ENCODE data around the gene XPO4. TPM values are rescaled to one million over a fixed set of nuclear protein-coding genes. Genes with fewer than 3 reads are reported as not detected.
"Not testable (repeated sequence)": the region's sequence is repeated elsewhere in the genome, so short reads cannot be mapped to it uniquely, and the experiment has no call there.

XPO4 gene
- total RNA-seq, 2 experiments from 2014 or later = 24.8 to 25.1 TPM

DNA sequence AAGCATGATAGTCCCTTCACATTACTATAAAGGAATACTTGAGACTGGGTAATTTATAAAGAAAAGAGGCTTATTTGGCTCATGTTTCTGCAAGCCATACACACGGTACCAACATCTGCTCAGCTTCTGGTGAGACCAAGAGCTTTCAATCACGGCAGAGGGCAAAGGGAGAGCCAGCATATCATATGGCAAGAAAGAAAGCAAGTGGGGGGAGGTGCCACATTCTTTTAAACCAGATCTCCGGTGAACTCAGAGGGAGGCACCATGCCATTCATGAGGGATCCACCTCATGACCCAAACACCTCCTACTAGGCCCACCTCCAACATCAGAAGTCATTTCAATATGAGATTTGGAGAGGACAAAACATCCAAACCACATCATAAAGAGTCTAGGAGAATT lies 20.3 kb downstream of the XPO4 start:
- H3K4me3 Mint-ChIP-seq = no peak overlapping the region
- intact Hi-C loops (cut with micrococcal nuclease) = no loop called here
- H3K4me1 Mint-ChIP-seq (ENCODE audit: low read depth) = peaks cover 18% of the 10 kb centered on the region
- DNase-seq = no peak
- ChIA-PET CTCF (no interaction called here), POLR2A (no interaction called here)
- H3K36me3 Mint-ChIP-seq = peaks cover 10% of the 10 kb centered on the region
- peaks cover 2% of the 10 kb centered on the region for H3K9me3 Mint-ChIP-seq
- no peak overlapping the region for H3K27ac Mint-ChIP-seq
- no peaks in the 10 kb centered on the region for H3K27me3 Mint-ChIP-seq

DNA sequence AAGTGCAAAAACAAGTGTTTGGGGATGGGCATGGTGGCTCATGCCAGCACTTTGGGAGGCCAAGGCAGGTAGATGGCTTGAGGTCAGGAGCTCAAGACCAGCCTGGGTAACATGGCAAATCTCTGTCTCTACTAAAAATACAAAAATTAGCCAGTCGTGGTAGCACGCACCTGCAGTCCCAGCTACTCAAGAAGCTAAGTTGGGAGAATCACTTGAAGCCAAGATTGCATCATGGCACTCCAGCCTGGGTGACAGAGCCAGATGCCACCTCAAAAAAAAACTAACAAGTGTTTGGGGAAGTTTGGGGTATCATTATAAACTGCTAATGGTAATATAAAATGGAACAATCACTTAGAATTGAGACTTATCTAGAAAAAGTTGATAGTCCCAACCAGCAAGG lies 24.6 kb downstream of the XPO4 start:
- no peak overlapping the region for H3K4me3 Mint-ChIP-seq
- H3K36me3 Mint-ChIP-seq = peaks cover 12% of the 10 kb centered on the region
- ChIA-PET CTCF (interaction anchor here (0.9 to 1.2 kb wide), 2 partner anchors 18 to 30 kb away, joined by 3 read pairs; no protein-coding TSS in a partner anchor), POLR2A (no interaction called here)
- intact Hi-C loops (cut with micrococcal nuclease) = no loop called here
- DNase-seq = no peak
- peaks cover 7% of the 10 kb centered on the region for H3K9me3 Mint-ChIP-seq
- no peaks in the 10 kb centered on the region for H3K27me3 Mint-ChIP-seq
- H3K27ac Mint-ChIP-seq = no peak overlapping the region
- peaks cover 25% of the 10 kb centered on the region for H3K4me1 Mint-ChIP-seq (ENCODE audit: low read depth)

DNA sequence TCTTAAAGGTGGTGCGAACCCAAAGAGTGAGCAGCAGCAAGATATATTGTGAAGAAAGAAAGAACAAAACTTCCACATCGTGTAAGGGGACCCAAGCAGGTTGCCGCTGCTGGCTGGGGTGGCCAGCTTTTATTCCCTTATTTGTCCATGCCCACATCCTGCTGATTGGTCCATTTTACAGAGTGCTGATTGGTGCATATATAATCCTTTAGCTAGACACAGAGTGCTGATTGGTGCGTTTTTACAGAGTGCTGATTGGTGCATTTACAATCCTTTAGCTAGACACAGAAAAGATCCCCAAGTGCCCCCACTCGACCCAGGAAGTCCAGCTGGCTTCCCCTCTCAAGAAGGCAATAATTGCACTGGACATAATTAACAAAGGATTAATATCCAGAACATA lies 25.7 kb downstream of the XPO4 start:
- H3K9me3 Mint-ChIP-seq; DNase-seq; POLR2A ChIA-PET; intact Hi-C loops (cut with micrococcal nuclease); H3K27ac Mint-ChIP-seq; H3K27me3 Mint-ChIP-seq; H3K4me3 Mint-ChIP-seq: not testable (repeated sequence)
- Mint-ChIP-seq H3K36me3 (peaks cover 12% of the 10 kb centered on the region), H3K4me1 (ENCODE audit: low read depth) (peaks cover 29% of the 10 kb centered on the region)
- CTCF ChIA-PET = interaction anchor here (1.3 kb wide), 1 partner anchor 13 kb away, joined by 3 read pairs; no protein-coding TSS in a partner anchor

DNA sequence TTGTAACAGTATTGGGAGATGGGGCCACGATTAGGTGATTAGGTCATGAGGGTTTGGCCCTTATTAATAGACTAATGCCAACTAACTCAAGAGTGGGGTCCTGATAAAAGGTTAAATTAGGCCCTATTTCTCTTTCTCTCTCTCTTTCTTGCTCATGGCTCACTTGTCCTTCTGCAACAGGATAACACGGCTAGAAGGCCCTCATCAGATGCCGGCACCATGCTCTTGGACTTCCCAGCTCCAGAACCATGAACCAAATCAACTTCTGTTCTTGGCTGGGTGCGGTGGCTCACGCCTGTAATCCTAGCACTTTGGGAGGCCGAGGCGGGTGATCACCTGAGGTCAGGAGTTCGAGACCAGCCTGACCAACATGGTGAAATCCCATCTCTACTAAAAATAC lies 28.1 kb downstream of the XPO4 start:
- H3K9me3 Mint-ChIP-seq; H3K4me3 Mint-ChIP-seq; H3K27me3 Mint-ChIP-seq; H3K36me3 Mint-ChIP-seq; CTCF ChIA-PET; H3K27ac Mint-ChIP-seq; intact Hi-C loops (cut with micrococcal nuclease); POLR2A ChIA-PET; DNase-seq: not testable (repeated sequence)
- peaks cover 29% of the 10 kb centered on the region for H3K4me1 Mint-ChIP-seq (ENCODE audit: low read depth)

DNA sequence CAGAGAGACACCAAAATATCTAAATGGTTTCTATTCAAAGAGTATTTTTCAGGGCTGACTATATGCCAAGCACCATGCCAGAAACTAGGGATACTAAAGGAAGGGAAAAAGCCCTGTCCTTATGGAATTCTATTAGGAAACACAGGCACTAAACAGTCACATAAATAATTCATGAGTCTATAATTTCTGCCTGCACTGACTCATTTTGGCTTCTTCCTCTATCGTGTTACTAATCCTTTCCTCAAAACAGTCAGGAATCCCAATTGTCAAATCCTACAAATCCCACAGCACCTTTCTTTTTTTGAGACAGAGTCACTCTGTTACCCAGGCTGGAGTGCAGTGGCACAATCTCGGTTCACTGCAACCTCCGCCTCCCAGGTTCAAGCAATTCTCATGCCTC lies 29.2 kb downstream of the XPO4 start:
- CTCF ChIA-PET = no interaction called here
- intact Hi-C loops (cut with micrococcal nuclease) = no loop called here
- H3K4me1 Mint-ChIP-seq (ENCODE audit: low read depth) = peaks cover 29% of the 10 kb centered on the region
- H3K27ac Mint-ChIP-seq = no peak overlapping the region
- peaks cover 6% of the 10 kb centered on the region for H3K36me3 Mint-ChIP-seq
- peaks cover 7% of the 10 kb centered on the region for H3K9me3 Mint-ChIP-seq
- no peaks in the 10 kb centered on the region for H3K27me3 Mint-ChIP-seq
- no peak for DNase-seq
- no peak overlapping the region for H3K4me3 Mint-ChIP-seq
- POLR2A ChIA-PET = no interaction called here

DNA sequence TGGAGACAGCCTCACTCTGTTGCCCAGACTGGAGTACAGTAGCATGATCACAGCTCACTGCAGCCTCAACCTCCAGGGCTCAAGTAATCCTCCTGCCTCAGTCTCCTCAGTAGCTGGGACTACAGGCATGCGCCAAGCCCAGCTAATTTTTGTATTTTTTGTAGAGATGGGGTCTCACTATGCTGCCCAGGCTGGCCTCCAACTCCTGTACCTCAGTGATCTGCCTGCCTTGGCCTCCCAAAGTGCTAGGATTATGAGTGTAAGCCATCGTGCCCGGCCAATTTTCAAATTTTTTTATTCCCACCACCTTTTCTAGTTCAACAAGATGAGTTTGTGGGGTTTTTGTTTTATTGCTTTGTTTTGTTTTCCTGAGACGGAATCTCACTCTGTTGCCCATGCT lies 31.7 kb downstream of the XPO4 start:
- no peak overlapping the region for H3K4me3 Mint-ChIP-seq
- ChIA-PET POLR2A (no interaction called here), CTCF (no interaction called here)
- DNase-seq = no peak
- intact Hi-C loops (cut with micrococcal nuclease) = no loop called here
- H3K36me3 Mint-ChIP-seq = peaks cover under 1% of the 10 kb centered on the region
- no peaks in the 10 kb centered on the region for H3K9me3 Mint-ChIP-seq
- peaks cover 25% of the 10 kb centered on the region for H3K4me1 Mint-ChIP-seq (ENCODE audit: low read depth)
- H3K27me3 Mint-ChIP-seq = no peaks in the 10 kb centered on the region
- H3K27ac Mint-ChIP-seq = no peak overlapping the region

DNA sequence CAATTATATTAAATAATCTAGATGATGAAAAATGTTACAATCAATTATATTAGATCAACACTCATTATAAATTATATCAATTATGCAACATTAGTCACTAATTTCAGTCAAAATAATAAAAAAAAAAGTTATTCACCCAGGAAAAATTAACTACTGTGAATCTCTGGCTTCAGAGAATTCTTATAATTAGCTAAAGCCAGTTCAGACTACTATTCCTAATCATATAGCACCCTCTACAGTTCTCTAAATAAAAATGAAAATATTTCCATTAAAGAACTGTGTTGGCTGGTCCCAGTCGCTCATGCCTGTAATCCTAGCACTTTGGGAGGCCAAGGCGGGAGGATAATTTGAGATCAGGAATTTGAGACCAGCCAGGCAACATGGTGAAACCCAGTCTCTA lies 33.0 kb downstream of the XPO4 start:
- Mint-ChIP-seq H3K9me3 (no peaks in the 10 kb centered on the region), H3K27ac (no peak overlapping the region), H3K4me1 (ENCODE audit: low read depth) (peaks cover 28% of the 10 kb centered on the region), H3K4me3 (no peak overlapping the region), H3K36me3 (peaks cover 4% of the 10 kb centered on the region), H3K27me3 (no peaks in the 10 kb centered on the region)
- intact Hi-C loops (cut with micrococcal nuclease) = no loop called here
- POLR2A ChIA-PET = no interaction called here
- CTCF ChIA-PET = no interaction called here
- no peak for DNase-seq

DNA sequence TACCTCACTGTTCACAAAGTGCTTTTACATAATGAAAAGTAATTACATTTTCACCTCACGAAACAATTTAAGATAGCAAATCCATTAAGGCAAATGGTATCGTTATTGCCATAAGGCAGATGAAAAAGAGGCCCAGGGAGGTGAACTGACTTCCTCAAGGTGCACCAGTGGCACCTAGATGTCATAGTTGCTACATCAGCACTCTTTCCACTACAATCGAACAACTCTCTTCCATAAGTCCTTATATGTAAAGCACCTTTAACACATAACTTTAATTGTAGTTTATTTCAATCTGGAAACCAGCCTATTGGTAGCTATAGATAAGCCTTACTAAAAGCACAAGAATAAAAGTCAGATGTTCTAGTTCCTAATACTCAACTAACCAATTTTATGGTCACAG lies 35.1 kb downstream of the XPO4 start:
- Mint-ChIP-seq H3K9me3 (no peaks in the 10 kb centered on the region), H3K27me3 (no peaks in the 10 kb centered on the region), H3K36me3 (peaks cover 9% of the 10 kb centered on the region), H3K4me1 (ENCODE audit: low read depth) (peaks cover 19% of the 10 kb centered on the region), H3K4me3 (no peak overlapping the region), H3K27ac (no peak overlapping the region)
- ChIA-PET CTCF (interaction anchor here (1.1 kb wide), 1 partner anchor 57 kb away, joined by 3 read pairs; no protein-coding TSS in a partner anchor), POLR2A (no interaction called here)
- no peak for DNase-seq
- intact Hi-C loops (cut with micrococcal nuclease) = no loop called here

DNA sequence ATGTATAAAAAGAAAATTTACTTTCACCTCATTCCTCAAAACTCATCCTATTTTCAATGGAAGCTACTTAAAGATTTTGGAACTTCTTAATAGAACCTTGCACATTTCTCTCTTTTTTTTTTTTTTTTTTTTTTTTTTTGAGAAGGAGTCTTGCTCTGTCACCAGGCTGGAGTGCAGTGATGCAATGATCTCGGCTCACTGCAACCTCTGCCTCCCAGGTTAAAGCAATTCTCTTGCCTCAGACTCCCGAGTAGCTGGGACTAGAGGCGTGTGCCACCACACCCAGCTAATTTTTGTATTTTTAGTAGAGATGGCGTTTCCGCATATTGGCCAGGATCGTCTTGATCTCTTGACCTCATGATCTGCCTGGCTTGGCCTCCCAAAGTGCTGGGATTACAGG lies 40.9 kb downstream of the XPO4 start:
- H3K4me3 Mint-ChIP-seq, POLR2A ChIA-PET: not testable (repeated sequence)
- H3K4me1 Mint-ChIP-seq (ENCODE audit: low read depth) = peaks cover 12% of the 10 kb centered on the region

DNA sequence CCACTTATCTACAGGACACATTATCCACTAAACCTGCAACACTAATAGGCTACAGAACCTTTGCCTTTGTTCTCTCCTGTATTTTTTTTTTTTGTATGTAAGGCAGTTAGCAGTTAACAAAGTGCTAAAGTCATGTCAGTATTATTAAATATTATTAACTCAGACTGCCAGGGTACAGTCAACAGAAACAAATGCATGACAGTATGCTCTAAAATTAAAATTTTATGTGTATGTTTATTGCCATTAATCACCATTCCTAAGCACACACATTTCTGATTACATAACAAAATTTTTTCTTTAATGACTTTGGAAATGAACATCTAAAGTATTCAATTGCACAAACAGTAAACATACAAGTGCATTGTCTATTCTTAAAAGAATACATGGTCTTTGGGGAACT lies 41.7 kb downstream of the XPO4 start:
- no peak overlapping the region for H3K4me3 Mint-ChIP-seq
- intact Hi-C loops (cut with micrococcal nuclease) = no loop called here
- ChIA-PET CTCF (no interaction called here), POLR2A (no interaction called here)
- no peaks in the 10 kb centered on the region for H3K27me3 Mint-ChIP-seq
- no peak for DNase-seq
- H3K27ac Mint-ChIP-seq = no peak overlapping the region
- no peaks in the 10 kb centered on the region for H3K9me3 Mint-ChIP-seq
- peaks cover 20% of the 10 kb centered on the region for H3K36me3 Mint-ChIP-seq
- H3K4me1 Mint-ChIP-seq (ENCODE audit: low read depth) = peaks cover 6% of the 10 kb centered on the region

More for the DNA sequence above, 40.9 kb downstream of the XPO4 start:
- CTCF ChIA-PET; intact Hi-C loops (cut with micrococcal nuclease); H3K27ac Mint-ChIP-seq; H3K27me3 Mint-ChIP-seq; H3K9me3 Mint-ChIP-seq; DNase-seq: not testable (repeated sequence)
- peaks cover 20% of the 10 kb centered on the region for H3K36me3 Mint-ChIP-seq

DNA sequence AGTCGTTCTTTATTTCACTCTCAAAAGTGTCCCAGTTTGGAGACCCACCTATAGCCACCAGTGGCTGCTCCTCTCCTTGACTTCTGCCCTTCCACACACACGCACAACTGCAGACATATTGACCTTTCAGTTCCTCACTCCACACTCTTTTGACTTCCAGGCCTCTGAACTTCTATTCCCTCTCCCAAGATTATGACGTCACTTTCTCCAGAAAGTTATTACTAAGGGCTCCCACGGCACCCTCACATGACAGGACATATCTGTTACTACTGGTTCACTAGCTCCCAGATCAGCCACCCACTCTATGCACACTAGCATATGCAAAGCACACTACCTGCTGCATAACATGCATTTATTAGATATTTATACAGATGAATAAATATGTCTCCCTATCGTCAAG lies 45.9 kb downstream of the XPO4 start:
- no peak for DNase-seq
- no peaks in the 10 kb centered on the region for H3K9me3 Mint-ChIP-seq
- no peaks in the 10 kb centered on the region for H3K27me3 Mint-ChIP-seq
- ChIA-PET POLR2A (no interaction called here), CTCF (no interaction called here)
- H3K27ac Mint-ChIP-seq = no peak overlapping the region
- intact Hi-C loops (cut with micrococcal nuclease) = no loop called here
- H3K4me3 Mint-ChIP-seq = no peak overlapping the region
- H3K36me3 Mint-ChIP-seq = peaks cover 14% of the 10 kb centered on the region
- no peaks in the 10 kb centered on the region for H3K4me1 Mint-ChIP-seq (ENCODE audit: low read depth)

DNA sequence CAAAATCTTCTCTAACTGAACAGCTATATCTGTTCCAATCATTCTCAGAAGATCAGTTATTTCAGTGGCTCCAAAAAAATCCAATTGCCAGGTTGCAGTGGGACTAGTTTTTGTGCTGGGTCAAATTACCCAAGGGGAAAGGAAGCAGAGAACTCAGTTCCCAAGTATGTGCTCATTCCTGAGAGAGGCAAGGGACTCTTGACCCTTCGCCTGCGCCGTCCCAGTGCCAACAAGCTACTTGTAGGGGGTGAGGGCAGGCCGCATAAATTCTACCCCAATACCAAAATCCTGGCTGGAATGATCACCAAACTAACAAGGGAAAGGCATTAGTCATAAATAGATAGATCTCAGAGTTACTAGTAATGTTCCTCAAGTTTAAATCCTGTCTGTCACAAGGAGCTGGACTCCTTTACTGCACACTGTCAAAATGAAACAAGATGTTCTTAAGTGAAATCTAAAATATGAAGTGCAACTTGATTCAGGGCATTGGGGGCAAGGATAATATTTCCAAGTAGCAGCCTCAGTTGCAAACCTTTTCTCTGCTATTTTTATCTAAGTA lies 50.6 kb downstream of the XPO4 start:
- intact Hi-C loops (cut with micrococcal nuclease) = no loop called here
- H3K27ac Mint-ChIP-seq = no peak overlapping the region
- no peaks in the 10 kb centered on the region for H3K4me1 Mint-ChIP-seq (ENCODE audit: low read depth)
- DNase-seq = no peak
- no peak overlapping the region for H3K4me3 Mint-ChIP-seq
- peaks cover 13% of the 10 kb centered on the region for H3K36me3 Mint-ChIP-seq
- POLR2A ChIA-PET = no interaction called here
- CTCF ChIA-PET = no interaction called here
- H3K9me3 Mint-ChIP-seq = no peaks in the 10 kb centered on the region
- no peaks in the 10 kb centered on the region for H3K27me3 Mint-ChIP-seq

DNA sequence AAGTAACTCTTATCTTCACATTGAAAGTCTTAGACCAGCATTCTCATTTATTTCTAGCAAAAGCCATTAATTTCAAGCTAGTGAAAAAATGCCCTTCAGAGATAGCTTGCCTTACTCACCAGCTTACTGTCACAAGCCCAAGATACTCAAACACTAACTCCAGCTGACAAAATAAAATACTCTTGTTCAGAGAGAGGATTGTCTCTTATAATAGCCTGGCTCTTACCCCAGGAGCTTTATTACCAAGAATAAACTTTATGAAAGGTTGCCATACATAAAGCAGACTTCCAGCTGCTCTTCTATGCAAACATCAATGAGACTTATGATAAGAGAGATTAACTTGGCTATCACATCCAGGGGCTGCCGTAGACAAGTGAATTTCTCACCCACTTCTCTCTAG lies 53.6 kb downstream of the XPO4 start:
- H3K4me1 Mint-ChIP-seq (ENCODE audit: low read depth) = no peaks in the 10 kb centered on the region
- no peaks in the 10 kb centered on the region for H3K9me3 Mint-ChIP-seq
- DNase-seq = no peak
- CTCF ChIA-PET = interaction anchor here (3.9 kb wide), 1 partner anchor 21 kb away, joined by 16 read pairs; no protein-coding TSS in a partner anchor
- peaks cover 10% of the 10 kb centered on the region for H3K36me3 Mint-ChIP-seq
- H3K27ac Mint-ChIP-seq = no peak overlapping the region
- no peak overlapping the region for H3K4me3 Mint-ChIP-seq
- H3K27me3 Mint-ChIP-seq = no peaks in the 10 kb centered on the region
- intact Hi-C loops (cut with micrococcal nuclease) = no loop called here
- POLR2A ChIA-PET = no interaction called here
